Lung microvascular endothelial cell (primary cell): Measurements from ENCODE around the gene SRGAP1. TPM values are rescaled to one million over a fixed set of nuclear protein-coding genes. Genes with fewer than 3 reads are reported as not detected.
"Not testable (repeated sequence)": the region's sequence is repeated elsewhere in the genome, so short reads cannot be mapped to it uniquely, and the experiment has no call there.

Source experiments
- DNase-seq, 2 donors: peaks; one replicate each; pipeline versions ENCODE4 v3.0.0 to v3.0.0-alpha.2; 2010; ENCODE audit warnings: low read depth in 2 of 2
- total RNA-seq: library from RNA; depleted of rRNA; stranded (reverse); fragments of >200 nt; gene quantifications from 2 replicates; pipeline ENCODE4 v1.2.1, GENCODE V29; 2014

Gene SRGAP1
- total RNA-seq, 1 donor from 2014 or later = 2.2 TPM

DNA sequence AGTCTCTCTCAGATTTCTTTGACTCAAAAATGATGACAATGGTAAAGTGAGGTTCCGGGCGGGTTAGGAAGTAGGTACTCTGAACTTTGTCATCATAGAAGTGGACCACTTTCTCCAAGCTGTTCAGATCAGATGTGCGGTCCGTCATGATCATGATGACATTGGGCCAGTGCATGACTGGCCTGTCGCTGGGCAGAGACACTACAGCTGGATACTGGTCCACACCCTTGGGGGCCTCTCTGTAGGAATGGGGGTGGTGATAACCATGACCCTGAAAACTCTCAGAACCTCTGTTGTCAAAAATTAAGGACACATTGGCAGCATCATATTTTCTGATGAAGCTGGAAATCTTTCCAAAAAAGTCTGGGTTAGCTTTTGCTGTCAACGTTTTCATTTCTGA is 349.4 kb downstream of the SRGAP1 start:
- DNase-seq = no peak

GRCh38 chr12:64194333-64195149 is 350.0 kb downstream of the SRGAP1 start:
- no peak for DNase-seq

- DNase-seq = not testable (repeated sequence)
Observed at GRCh38 chr12:64195841-64196240, 351.3 kb downstream of the SRGAP1 start.

DNA sequence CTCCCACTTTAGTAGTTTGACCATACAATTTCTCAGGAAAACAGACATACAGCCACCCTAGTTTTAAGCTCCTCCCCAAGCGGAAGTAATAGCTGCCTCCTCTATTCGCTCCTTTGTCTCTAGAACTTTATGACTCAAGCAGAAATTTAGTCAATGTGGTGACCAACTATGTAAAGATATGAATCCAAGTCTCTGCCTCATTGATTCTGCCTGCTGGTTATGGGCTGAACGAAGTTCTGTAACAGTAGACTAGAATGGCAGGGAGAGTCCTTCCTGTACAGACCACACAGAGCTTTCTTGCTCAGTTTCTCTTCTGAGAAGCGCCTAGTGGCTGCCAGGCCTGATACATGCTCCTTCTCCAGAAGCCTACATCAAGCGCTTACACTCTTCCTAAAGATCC is 358.5 kb downstream of the SRGAP1 start:
- DNase-seq = no peak

DNA sequence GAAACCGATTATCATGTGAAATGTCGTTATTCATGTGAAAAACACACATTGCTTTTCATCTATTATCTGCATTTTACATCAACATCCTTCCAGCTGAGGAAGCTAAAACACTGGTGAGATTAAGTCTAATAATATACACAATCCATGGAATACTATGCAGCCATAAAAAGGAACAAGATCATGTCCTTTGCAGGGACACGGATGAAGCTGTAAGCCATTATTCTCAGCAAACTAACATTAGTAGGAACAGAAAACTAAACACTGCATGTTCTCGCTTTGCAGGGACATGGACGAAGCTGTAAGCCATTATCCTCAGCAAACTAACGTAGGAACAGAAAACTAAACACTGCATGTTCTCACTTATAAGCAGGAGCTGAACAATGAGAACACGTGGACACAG is 359.3 kb downstream of the SRGAP1 start:
- DNase-seq = no peak

- DNase-seq = no peak
Observed at GRCh38 chr12:64205542-64205941, 361.0 kb downstream of the SRGAP1 start.

- DNase-seq = no peak
Observed at GRCh38 chr12:64207453-64207852, 363.0 kb downstream of the SRGAP1 start.

Other genes with a start within 250 kb of the SRGAP1 start
- 0.40 and 0.65 TPM in 2 replicates for gene DPY19L2, start 176.2 kb upstream of the SRGAP1 start, total RNA-seq
- gene RXYLT1, start 64.8 kb upstream of the SRGAP1 start, total RNA-seq = 7.4 and 8.5 TPM in 2 replicates